ENCODE measurements around the gene FAM124A. TPM values are rescaled to one million over a fixed set of nuclear protein-coding genes. Genes with fewer than 3 reads are reported as not detected.

Gene FAM124A
- total and polyA plus RNA-seq, 2 experiments from 2014 or later, result 37.7 to 109 TPM

DNA sequence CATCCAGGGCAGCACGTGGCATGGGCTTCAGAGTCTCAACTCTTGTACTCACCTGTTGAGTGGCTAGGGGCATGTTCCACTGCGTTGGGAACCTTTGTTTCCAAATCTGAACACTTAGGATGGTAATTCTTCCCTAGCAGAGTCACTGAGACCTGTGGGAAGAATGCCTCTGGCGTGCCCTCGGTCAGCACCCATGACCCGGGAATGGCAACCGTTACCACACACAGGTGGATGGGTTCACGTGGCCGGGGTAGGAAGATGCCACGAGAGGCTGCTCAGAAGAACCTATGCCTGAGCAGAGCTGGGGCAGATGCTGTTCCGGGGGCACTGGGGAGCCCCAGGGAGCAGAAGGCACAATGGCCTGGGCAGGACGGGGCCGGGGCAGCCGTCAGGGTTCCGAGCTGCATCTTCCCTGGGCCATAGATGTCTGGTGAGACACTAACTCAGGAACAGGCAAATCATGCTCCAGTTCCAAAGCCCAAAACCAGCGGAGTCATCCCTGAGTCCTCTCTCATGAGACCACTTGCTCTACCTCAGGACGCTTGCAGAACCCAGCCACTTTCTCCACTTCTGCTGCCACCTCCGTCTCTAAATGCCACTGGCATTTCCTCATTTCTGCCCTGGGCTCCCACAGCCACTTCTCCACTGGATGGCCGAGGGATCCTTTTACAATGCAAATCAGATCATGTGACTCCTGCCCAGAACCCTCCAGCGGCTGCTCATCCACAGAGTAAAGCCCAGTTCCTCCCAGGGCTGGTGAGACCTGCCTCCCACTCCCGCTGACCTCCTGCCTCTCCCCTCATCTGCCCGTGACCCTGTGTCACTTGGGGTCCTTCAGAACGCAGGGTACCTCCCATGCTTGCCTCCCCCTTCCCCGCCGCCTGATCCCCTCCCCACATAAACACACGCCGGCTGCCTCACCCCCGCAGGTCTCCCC is 36.7 kb downstream of the FAM124A start (continued):
- TF ChIP-seq, protein P1, sequence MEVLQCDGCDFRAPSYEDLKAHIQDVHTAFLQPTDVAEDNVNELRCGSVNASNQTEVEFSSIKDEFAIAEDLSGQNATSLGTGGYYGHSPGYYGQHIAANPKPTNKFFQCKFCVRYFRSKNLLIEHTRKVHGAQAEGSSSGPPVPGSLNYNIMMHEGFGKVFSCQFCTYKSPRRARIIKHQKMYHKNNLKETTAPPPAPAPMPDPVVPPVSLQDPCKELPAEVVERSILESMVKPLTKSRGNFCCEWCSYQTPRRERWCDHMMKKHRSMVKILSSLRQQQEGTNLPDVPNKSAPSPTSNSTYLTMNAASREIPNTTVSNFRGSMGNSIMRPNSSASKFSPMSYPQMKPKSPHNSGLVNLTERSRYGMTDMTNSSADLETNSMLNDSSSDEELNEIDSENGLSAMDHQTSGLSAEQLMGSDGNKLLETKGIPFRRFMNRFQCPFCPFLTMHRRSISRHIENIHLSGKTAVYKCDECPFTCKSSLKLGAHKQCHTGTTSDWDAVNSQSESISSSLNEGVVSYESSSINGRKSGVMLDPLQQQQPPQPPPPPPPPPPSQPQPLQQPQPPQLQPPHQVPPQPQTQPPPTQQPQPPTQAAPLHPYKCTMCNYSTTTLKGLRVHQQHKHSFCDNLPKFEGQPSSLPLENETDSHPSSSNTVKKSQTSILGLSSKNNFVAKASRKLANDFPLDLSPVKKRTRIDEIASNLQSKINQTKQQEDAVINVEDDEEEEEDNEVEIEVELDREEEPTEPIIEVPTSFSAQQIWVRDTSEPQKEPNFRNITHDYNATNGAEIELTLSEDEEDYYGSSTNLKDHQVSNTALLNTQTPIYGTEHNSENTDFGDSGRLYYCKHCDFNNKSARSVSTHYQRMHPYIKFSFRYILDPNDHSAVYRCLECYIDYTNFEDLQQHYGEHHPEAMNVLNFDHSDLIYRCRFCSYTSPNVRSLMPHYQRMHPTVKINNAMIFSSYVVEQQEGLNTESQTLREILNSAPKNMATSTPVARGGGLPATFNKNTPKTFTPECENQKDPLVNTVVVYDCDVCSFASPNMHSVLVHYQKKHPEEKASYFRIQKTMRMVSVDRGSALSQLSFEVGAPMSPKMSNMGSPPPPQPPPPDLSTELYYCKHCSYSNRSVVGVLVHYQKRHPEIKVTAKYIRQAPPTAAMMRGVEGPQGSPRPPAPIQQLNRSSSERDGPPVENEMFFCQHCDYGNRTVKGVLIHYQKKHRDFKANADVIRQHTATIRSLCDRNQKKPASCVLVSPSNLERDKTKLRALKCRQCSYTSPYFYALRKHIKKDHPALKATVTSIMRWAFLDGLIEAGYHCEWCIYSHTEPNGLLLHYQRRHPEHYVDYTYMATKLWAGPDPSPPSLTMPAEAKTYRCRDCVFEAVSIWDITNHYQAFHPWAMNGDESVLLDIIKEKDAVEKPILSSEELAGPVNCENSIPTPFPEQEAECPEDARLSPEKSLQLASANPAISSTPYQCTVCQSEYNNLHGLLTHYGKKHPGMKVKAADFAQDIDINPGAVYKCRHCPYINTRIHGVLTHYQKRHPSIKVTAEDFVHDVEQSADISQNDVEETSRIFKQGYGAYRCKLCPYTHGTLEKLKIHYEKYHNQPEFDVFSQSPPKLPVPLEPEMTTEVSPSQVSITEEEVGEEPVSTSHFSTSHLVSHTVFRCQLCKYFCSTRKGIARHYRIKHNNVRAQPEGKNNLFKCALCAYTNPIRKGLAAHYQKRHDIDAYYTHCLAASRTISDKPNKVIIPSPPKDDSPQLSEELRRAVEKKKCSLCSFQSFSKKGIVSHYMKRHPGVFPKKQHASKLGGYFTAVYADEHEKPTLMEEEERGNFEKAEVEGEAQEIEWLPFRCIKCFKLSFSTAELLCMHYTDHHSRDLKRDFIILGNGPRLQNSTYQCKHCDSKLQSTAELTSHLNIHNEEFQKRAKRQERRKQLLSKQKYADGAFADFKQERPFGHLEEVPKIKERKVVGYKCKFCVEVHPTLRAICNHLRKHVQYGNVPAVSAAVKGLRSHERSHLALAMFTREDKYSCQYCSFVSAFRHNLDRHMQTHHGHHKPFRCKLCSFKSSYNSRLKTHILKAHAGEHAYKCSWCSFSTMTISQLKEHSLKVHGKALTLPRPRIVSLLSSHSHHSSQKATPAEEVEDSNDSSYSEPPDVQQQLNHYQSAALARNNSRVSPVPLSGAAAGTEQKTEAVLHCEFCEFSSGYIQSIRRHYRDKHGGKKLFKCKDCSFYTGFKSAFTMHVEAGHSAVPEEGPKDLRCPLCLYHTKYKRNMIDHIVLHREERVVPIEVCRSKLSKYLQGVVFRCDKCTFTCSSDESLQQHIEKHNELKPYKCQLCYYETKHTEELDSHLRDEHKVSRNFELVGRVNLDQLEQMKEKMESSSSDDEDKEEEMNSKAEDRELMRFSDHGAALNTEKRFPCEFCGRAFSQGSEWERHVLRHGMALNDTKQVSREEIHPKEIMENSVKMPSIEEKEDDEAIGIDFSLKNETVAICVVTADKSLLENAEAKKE (CRISPR knock-in tag; IDR thresholded peaks at IDR 0.05), result no peak
- TF ChIP-seq EZH2phosphoT487 (IDR thresholded peaks at IDR 0.05; ENCODE audit: unreplicated experiment) (no peak), JUNB (IDR thresholded peaks at IDR 0.05; ENCODE audit: unreplicated experiment) (no peak), ZNF331 (CRISPR knock-in tag; IDR thresholded peaks at IDR 0.05; ENCODE audit: low read depth) (no peak)
- TF ChIP-seq, protein P2, sequence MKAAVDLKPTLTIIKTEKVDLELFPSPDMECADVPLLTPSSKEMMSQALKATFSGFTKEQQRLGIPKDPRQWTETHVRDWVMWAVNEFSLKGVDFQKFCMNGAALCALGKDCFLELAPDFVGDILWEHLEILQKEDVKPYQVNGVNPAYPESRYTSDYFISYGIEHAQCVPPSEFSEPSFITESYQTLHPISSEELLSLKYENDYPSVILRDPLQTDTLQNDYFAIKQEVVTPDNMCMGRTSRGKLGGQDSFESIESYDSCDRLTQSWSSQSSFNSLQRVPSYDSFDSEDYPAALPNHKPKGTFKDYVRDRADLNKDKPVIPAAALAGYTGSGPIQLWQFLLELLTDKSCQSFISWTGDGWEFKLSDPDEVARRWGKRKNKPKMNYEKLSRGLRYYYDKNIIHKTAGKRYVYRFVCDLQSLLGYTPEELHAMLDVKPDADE (IDR thresholded peaks at IDR 0.05), result no peak

DNA sequence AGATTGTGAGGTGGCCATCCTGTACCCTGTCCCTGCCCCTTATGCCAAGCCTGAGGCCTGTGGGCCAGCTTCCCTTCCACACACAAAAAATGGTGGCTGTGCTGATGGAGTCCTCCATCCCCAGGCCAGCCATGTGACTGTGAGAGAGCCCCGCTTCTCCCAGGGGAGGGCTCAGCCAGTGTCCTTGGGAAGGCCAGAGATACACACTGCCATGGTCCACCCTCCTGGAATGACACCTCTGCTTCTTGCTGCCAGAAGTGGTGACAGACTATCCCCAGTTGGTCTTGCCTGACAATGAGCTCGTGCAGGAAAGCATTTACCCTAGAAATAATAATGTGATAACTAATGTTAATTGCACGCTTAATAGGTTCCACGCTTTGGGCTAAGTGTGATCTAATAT is 38.0 kb downstream of the FAM124A start:
- H3K4me1 Mint-ChIP-seq, result peaks cover 75% of the 10 kb centered on the region

More for the DNA sequence above, 38.0 kb downstream of the FAM124A start:
- no peaks in the 10 kb centered on the region for H3K27me3 ChIP-seq (ENCODE audit: insufficient read depth)
- no peak overlapping the region for H3K4me2 ChIP-seq
- no peak for DNase-seq (ENCODE audit: low spot score)
- H3K36me3 ChIP-seq (ENCODE audit: insufficient read depth), result peaks cover 37% of the 10 kb centered on the region
- Mint-ChIP-seq H3K36me3 (ENCODE audit: low read depth) (peaks cover 83% of the 10 kb centered on the region), H3K4me3 (no peak overlapping the region), H3K27ac (no peak overlapping the region), H3K27me3 (ENCODE audit: insufficient read depth, low read depth, poor library complexity) (peaks cover 10% of the 10 kb centered on the region), H3K9me3 (no peaks in the 10 kb centered on the region)
- peaks cover 61% of the 10 kb centered on the region for H4K20me1 ChIP-seq (replicated peaks; ENCODE audit: insufficient read depth)
- no peak overlapping the region for H2AFZ ChIP-seq
- peaks cover 5% of the 10 kb centered on the region; the same call in 1 of the 2 replicates for H3K9me2 ChIP-seq (ENCODE audit: insufficient read depth)
- no peak overlapping the region for H3K27ac ChIP-seq (ENCODE audit: low read depth)
- peaks cover 59% of the 10 kb centered on the region for H3K79me2 ChIP-seq (replicated peaks; ENCODE audit: insufficient read depth)
- H3F3A ChIP-seq (replicated peaks; ENCODE audit: low read depth), result 0 out of 2 replicates have a peak, but pooled peaks cover 4% of the 10 kb centered on the region
- peaks cover 34% of the 10 kb centered on the region for H3K4me1 ChIP-seq (ENCODE audit: insufficient read depth)
- TF ChIP-seq NANOG (IDR thresholded peaks at IDR 0.05; ENCODE audit: borderline replicate concordance) (no peak), CREB1 (CRISPR knock-in tag; IDR thresholded peaks at IDR 0.05; ENCODE audit: low read depth) (no peak), POLR2AphosphoS5 (IDR thresholded peaks at IDR 0.05; ENCODE audit: low read depth) (no peak), EZH2 (IDR thresholded peaks at IDR 0.05; ENCODE audit: low read depth, unreplicated experiment) (no peak)
- no peak for ATAC-seq
- H3K4me3 ChIP-seq, result no peak overlapping the region
